ENCODE results near the gene KRTAP20-1. TPM values are rescaled to one million over a fixed set of nuclear protein-coding genes. Genes with fewer than 3 reads are reported as not detected.

KRTAP20-1 gene
- total RNA-seq, 5 donors from 2014 or later (not counting 1 experiment from before 2014, with no cell fraction given): not detected

DNA sequence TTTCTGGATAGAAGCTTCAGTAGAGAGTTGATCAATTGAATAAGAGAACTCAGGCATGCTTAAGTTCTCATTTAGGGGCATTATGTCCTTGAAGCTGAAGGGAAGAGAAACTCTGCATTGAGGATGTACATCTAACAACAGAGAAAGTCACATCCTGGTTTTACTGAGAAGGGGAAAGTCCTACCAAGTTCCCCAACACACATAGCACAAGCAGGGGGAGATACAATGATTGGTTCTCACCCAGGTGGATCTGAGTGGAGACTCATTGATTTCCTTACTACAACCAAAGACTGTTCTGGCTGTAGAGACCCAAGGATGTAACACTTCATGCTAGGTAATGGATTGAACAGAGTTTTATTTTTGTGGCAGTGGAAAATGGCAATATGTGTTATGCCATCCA lies 1.0 kb upstream of the KRTAP20-1 start:
- ChIA-PET CTCF (no interaction called here), POLR2A (no interaction called here)
- no peak overlapping the region for H3K4me3 ChIP-seq (ENCODE audit: control insufficient read depth in 1 of 2, extremely low read depth in 1 of 2, low read length in 1 of 2)
- ATAC-seq (replicated peaks in 1 of 4): no peak
- peaks cover 4 to 5% (median 4%) of the 10 kb centered on the region in 3 donors for H3K9me3 Mint-ChIP-seq
- H3K4me3 Mint-ChIP-seq: no peak overlapping the region
- H3K27ac Mint-ChIP-seq: no peak overlapping the region
- no peaks in the 10 kb centered on the region for H3K36me3 Mint-ChIP-seq
- H3K36me3 ChIP-seq (ENCODE audit: control insufficient read depth in 2 of 2, extremely low read depth in 1 of 2, insufficient read depth in 1 of 2, low read length in 1 of 2): no peaks in the 10 kb centered on the region
- H3K27me3 Mint-ChIP-seq: peaks cover 0 to 3% of the 10 kb centered on the region in 2 donors
- no peak overlapping the region for H3K27ac ChIP-seq (ENCODE audit: low read length)
- H3K27me3 ChIP-seq (replicated peaks in 1 of 2; ENCODE audit: control insufficient read depth in 2 of 2, extremely low read depth in 1 of 2, insufficient read depth in 2 of 2, low read length in 1 of 2): no peaks in the 10 kb centered on the region
- DNase-seq: no peak
- no peaks in the 10 kb centered on the region for H3K4me1 Mint-ChIP-seq
- H3K9me3 ChIP-seq: no peaks in the 10 kb centered on the region
- no peaks in the 10 kb centered on the region for H3K4me1 ChIP-seq (ENCODE audit: control insufficient read depth in 1 of 2, extremely low read depth in 1 of 2, insufficient read depth in 2 of 2, low read length in 2 of 2)

DNA sequence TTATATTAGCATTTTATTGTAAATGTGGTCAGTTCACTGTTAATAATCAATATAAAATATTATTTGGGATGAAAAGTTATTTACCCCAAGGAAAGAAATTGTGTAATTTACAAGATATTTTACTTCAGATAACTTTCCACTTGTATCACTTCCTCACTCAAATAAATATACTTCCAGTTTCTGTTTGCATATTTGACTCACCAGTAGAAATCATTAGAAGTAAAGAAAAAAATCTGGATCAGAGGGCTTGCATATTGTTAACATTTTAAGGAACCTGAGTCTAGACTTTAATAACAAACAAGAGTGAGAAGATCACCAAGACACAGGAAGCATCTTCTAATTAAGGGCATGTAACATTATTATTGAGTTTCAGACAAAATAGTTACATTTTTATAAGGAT lies 3.9 kb downstream of the KRTAP20-1 start:
- no peak overlapping the region for H3K4me3 Mint-ChIP-seq
- POLR2A ChIA-PET: no interaction called here

DNA sequence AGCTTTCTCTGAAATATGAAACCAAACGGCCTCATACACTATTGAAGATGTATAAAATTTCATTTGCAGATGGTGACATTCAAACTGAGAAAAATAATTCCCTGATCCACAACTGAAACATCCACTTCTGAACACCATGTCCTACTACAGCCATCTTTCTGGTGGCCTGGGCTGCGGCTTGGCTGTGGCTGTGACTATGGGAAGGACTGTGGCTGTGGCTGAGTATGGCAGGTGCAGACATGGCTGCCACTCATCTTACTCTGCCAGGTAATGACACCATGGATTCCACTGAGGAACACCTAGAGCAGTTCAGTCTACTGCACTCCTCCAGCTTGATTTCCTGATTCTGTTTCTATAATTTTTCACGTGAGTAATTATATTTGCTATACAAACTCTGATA lies 4.3 kb downstream of the KRTAP20-1 start, which contains the start of gene KRTAP20-4:
KRTAP20-4 (plus strand) TSS at position 106 of the 400 bp plus-strand sequence.
- no peaks in the 10 kb centered on the region for H3K27me3 ChIP-seq (replicated peaks in 1 of 2; ENCODE audit: control insufficient read depth in 2 of 2, extremely low read depth in 1 of 2, insufficient read depth in 2 of 2, low read length in 1 of 2)
- Mint-ChIP-seq H3K36me3 (no peaks in the 10 kb centered on the region), H3K4me1 (no peaks in the 10 kb centered on the region), H3K4me3 (no peak within 1 kb of the TSS), H3K27ac (no peak within 1 kb of the TSS), H3K9me3 (no peaks in the 10 kb centered on the region), H3K27me3 (no peaks in the 10 kb centered on the region)
- no peaks in the 10 kb centered on the region for H3K36me3 ChIP-seq (ENCODE audit: control insufficient read depth in 2 of 2, extremely low read depth in 1 of 2, insufficient read depth in 1 of 2, low read length in 1 of 2)
- WGBS (ENCODE audit: insufficient coverage): no CpG with 5 or more reads among the region's 3 CpGs
- no peak for DNase-seq
- H3K27ac ChIP-seq (ENCODE audit: low read length): no peak within 1 kb of the TSS
- ChIA-PET CTCF (no interaction called here), POLR2A (no interaction called here)
- H3K4me1 ChIP-seq (ENCODE audit: control insufficient read depth in 1 of 2, extremely low read depth in 1 of 2, insufficient read depth in 2 of 2, low read length in 2 of 2): no peaks in the 10 kb centered on the region
- no peak within 1 kb of the TSS for H3K4me3 ChIP-seq (ENCODE audit: control insufficient read depth in 1 of 2, extremely low read depth in 1 of 2, low read length in 1 of 2)
- no peak for ATAC-seq (replicated peaks in 1 of 4)
- no peaks in the 10 kb centered on the region for H3K9me3 ChIP-seq

More for the DNA sequence above, 3.9 kb downstream of the KRTAP20-1 start:
- H3K4me3 ChIP-seq (ENCODE audit: control insufficient read depth in 1 of 2, extremely low read depth in 1 of 2, low read length in 1 of 2): no peak overlapping the region
- H3K9me3 ChIP-seq: no peaks in the 10 kb centered on the region
- no peaks in the 10 kb centered on the region for H3K27me3 Mint-ChIP-seq
- H3K9me3 Mint-ChIP-seq: no peaks in the 10 kb centered on the region
- H3K27ac Mint-ChIP-seq: no peak overlapping the region
- H3K4me1 ChIP-seq (ENCODE audit: control insufficient read depth in 1 of 2, extremely low read depth in 1 of 2, insufficient read depth in 2 of 2, low read length in 2 of 2): no peaks in the 10 kb centered on the region
- ATAC-seq (replicated peaks in 1 of 4): no peak
- no peaks in the 10 kb centered on the region for H3K4me1 Mint-ChIP-seq
- no peaks in the 10 kb centered on the region for H3K27me3 ChIP-seq (replicated peaks in 1 of 2; ENCODE audit: control insufficient read depth in 2 of 2, extremely low read depth in 1 of 2, insufficient read depth in 2 of 2, low read length in 1 of 2)
- CTCF ChIA-PET: no interaction called here
- no peaks in the 10 kb centered on the region for H3K36me3 Mint-ChIP-seq
- no peak overlapping the region for H3K27ac ChIP-seq (ENCODE audit: low read length)
- no peaks in the 10 kb centered on the region for H3K36me3 ChIP-seq (ENCODE audit: control insufficient read depth in 2 of 2, extremely low read depth in 1 of 2, insufficient read depth in 1 of 2, low read length in 1 of 2)
- no peak for DNase-seq

DNA sequence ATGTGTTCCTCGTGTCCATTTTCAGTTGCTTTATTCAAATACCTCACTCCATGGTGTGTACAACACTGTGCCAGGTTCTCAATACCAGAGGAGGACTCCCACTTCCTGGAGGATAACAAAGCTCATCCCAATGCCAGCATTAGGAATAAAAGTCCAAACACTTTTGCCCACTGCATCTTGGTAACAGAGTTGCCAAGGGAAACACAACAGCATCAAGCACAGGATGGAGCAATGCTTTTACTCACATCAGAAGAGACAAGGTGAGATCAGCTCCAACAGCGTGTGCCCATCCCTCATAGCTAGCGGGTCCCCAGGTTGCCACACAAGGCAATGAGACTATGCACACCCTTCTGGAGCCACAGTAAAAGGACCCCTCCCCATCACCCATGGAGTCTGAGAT lies 7.1 kb downstream of the KRTAP20-1 start:
- ChIA-PET POLR2A (no interaction called here), CTCF (no interaction called here)
- Mint-ChIP-seq H3K9me3 (peaks cover 0 to 3% (median 0%) of the 10 kb centered on the region in 3 donors), H3K4me1 (no peaks in the 10 kb centered on the region), H3K36me3 (no peaks in the 10 kb centered on the region), H3K27me3 (no peaks in the 10 kb centered on the region), H3K27ac (no peak overlapping the region), H3K4me3 (no peak overlapping the region)
- ATAC-seq (replicated peaks in 1 of 4) (no peak), DNase-seq (no peak)
- Histone ChIP-seq H3K27ac (ENCODE audit: low read length) (no peak overlapping the region), H3K4me3 (ENCODE audit: control insufficient read depth in 1 of 2, extremely low read depth in 1 of 2, low read length in 1 of 2) (no peak overlapping the region), H3K36me3 (ENCODE audit: control insufficient read depth in 2 of 2, extremely low read depth in 1 of 2, insufficient read depth in 1 of 2, low read length in 1 of 2) (no peaks in the 10 kb centered on the region), H3K9me3 (peaks cover 2% of the 10 kb centered on the region), H3K27me3 (replicated peaks in 1 of 2; ENCODE audit: control insufficient read depth in 2 of 2, extremely low read depth in 1 of 2, insufficient read depth in 2 of 2, low read length in 1 of 2) (no peaks in the 10 kb centered on the region), H3K4me1 (ENCODE audit: control insufficient read depth in 1 of 2, extremely low read depth in 1 of 2, insufficient read depth in 2 of 2, low read length in 2 of 2) (no peaks in the 10 kb centered on the region)
- 67% methylated on average over 2 of the region's 3 CpGs for WGBS (ENCODE audit: insufficient coverage)

DNA sequence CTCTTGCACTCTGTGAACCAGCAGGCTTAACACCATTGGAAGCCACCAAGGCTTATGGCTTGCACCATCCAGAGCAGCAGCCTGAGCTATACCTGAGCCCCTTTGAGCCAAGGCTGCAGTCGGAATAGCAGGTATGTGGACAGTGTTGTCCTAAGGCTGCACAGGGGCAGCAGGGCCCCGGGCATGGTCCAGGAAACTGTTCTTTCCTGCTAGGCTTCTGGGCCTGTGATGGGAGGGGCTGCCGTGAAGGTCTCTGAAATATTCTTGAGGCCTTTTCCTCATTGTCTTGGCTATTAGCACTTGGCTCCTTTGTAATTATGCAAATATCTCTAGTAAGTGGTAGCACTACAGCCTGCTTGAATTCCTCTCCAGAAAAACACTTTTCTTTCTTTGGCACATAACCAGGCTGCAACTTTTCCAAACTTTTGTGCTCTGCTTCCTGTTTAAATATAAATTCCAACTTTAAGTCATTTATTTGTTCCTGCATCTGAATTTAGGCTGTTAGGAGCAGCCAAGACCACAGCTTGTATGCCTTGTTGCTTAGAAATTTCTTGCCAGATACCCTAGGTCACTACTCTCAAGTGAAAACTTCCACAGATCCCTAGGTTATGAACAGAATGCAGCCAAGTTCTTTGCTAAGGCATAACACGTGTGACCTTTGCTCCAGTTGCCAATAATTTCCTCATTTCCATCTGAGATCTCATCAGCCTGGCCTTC lies 9.4 kb downstream of the KRTAP20-1 start:
- Mint-ChIP-seq H3K4me1 (no peaks in the 10 kb centered on the region), H3K27ac (no peak overlapping the region), H3K27me3 (no peaks in the 10 kb centered on the region), H3K9me3 (peaks cover 0 to 3% (median 0%) of the 10 kb centered on the region in 3 donors), H3K4me3 (no peak overlapping the region), H3K36me3 (no peaks in the 10 kb centered on the region)
- no peaks in the 10 kb centered on the region for H3K27me3 ChIP-seq (replicated peaks in 1 of 2; ENCODE audit: control insufficient read depth in 2 of 2, extremely low read depth in 1 of 2, insufficient read depth in 2 of 2, low read length in 1 of 2)
- DNase-seq: no peak
- 64% methylated on average over 3 of the region's 4 CpGs for WGBS (ENCODE audit: insufficient coverage)
- no peak overlapping the region for H3K4me3 ChIP-seq (ENCODE audit: control insufficient read depth in 1 of 2, extremely low read depth in 1 of 2, low read length in 1 of 2)
- no peaks in the 10 kb centered on the region for H3K36me3 ChIP-seq (ENCODE audit: control insufficient read depth in 2 of 2, extremely low read depth in 1 of 2, insufficient read depth in 1 of 2, low read length in 1 of 2)
- no peak for ATAC-seq (replicated peaks in 1 of 4)
- POLR2A ChIA-PET: no interaction called here
- no peak overlapping the region for H3K27ac ChIP-seq (ENCODE audit: low read length)
- H3K9me3 ChIP-seq: peaks cover 2% of the 10 kb centered on the region
- CTCF ChIA-PET: interaction anchor here in 1 of 2 donors (0.6 kb wide), 1 partner anchor 457 kb away, joined by 3 read pairs; no protein-coding TSS in a partner anchor
- no peaks in the 10 kb centered on the region for H3K4me1 ChIP-seq (ENCODE audit: control insufficient read depth in 1 of 2, extremely low read depth in 1 of 2, insufficient read depth in 2 of 2, low read length in 2 of 2)

DNA sequence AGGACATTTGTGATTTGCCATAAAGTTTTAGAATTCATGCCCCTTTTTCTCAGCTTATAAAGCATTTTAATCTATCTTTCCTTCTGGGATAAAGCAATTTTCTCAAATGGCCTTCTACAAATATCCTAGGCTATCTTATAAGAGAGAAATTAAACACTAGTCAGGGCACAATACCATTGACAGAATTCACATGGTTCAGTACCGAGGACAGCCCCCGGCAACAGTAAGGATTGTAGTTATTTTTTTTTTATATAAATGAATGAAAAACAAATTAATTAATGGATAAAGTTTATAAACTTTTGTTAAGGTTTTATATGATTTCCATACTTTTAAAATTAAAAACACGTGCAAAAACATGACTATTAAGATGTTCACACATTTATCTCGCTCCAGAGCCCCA lies 11.9 kb downstream of the KRTAP20-1 start:
- no CpG with 5 or more reads among the region's 4 CpGs for WGBS (ENCODE audit: insufficient coverage)
- peaks cover 0 to 3% (median 0%) of the 10 kb centered on the region in 3 donors for H3K9me3 Mint-ChIP-seq
- no peak for ATAC-seq (replicated peaks in 1 of 4)

DNA sequence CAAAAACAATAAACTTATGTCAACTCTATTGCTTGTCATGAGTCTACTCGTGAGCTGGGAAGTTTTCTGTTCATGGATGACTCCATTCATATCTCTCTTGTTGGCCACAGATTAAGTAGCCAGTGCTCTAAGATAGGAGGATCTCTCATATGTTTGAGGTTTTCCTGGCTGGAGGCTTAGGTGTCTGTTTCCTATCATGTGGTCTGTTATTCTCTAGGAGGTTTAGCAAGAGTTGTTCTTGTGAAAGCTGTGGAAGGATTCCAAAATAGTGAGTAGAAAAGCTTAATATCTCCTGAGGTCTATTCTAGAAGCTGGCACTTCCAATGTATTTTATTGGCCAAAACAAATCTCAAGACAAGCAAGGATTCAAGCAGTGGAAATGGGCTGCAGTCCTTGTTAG lies 13.0 kb downstream of the KRTAP20-1 start:
- no peaks in the 10 kb centered on the region for H3K36me3 Mint-ChIP-seq
- ATAC-seq (replicated peaks in 1 of 4): no peak
- no peaks in the 10 kb centered on the region for H3K4me1 ChIP-seq (ENCODE audit: control insufficient read depth in 1 of 2, extremely low read depth in 1 of 2, insufficient read depth in 2 of 2, low read length in 2 of 2)
- CTCF ChIA-PET: no interaction called here
- POLR2A ChIA-PET: no interaction called here
- H3K4me3 ChIP-seq (ENCODE audit: control insufficient read depth in 1 of 2, extremely low read depth in 1 of 2, low read length in 1 of 2): no peak overlapping the region
- H3K27ac ChIP-seq (ENCODE audit: low read length): no peak overlapping the region
- peaks cover 0 to 3% (median 0%) of the 10 kb centered on the region in 3 donors for H3K9me3 Mint-ChIP-seq
- H3K4me3 Mint-ChIP-seq: no peak overlapping the region
- H3K36me3 ChIP-seq (ENCODE audit: control insufficient read depth in 2 of 2, extremely low read depth in 1 of 2, insufficient read depth in 1 of 2, low read length in 1 of 2): no peaks in the 10 kb centered on the region
- WGBS (ENCODE audit: insufficient coverage): no CpG with 5 or more reads among the region's 1 CpG
- no peaks in the 10 kb centered on the region for H3K4me1 Mint-ChIP-seq
- no peak for DNase-seq
- H3K27me3 Mint-ChIP-seq: peaks cover 0 to 6% of the 10 kb centered on the region in 2 donors
- peaks cover 2% of the 10 kb centered on the region for H3K9me3 ChIP-seq
- no peak overlapping the region for H3K27ac Mint-ChIP-seq
- H3K27me3 ChIP-seq (replicated peaks in 1 of 2; ENCODE audit: control insufficient read depth in 2 of 2, extremely low read depth in 1 of 2, insufficient read depth in 2 of 2, low read length in 1 of 2): no peaks in the 10 kb centered on the region

More for the DNA sequence above, 11.9 kb downstream of the KRTAP20-1 start:
- Histone ChIP-seq H3K4me3 (ENCODE audit: control insufficient read depth in 1 of 2, extremely low read depth in 1 of 2, low read length in 1 of 2) (no peak overlapping the region), H3K4me1 (ENCODE audit: control insufficient read depth in 1 of 2, extremely low read depth in 1 of 2, insufficient read depth in 2 of 2, low read length in 2 of 2) (no peaks in the 10 kb centered on the region), H3K27ac (ENCODE audit: low read length) (no peak overlapping the region), H3K36me3 (ENCODE audit: control insufficient read depth in 2 of 2, extremely low read depth in 1 of 2, insufficient read depth in 1 of 2, low read length in 1 of 2) (no peaks in the 10 kb centered on the region), H3K27me3 (replicated peaks in 1 of 2; ENCODE audit: control insufficient read depth in 2 of 2, extremely low read depth in 1 of 2, insufficient read depth in 2 of 2, low read length in 1 of 2) (no peaks in the 10 kb centered on the region), H3K9me3 (peaks cover 2% of the 10 kb centered on the region)
- no peaks in the 10 kb centered on the region for H3K36me3 Mint-ChIP-seq
- no peak overlapping the region for H3K27ac Mint-ChIP-seq
- POLR2A ChIA-PET: no interaction called here
- no peak for DNase-seq
- no peaks in the 10 kb centered on the region for H3K4me1 Mint-ChIP-seq
- CTCF ChIA-PET: no interaction called here
- H3K27me3 Mint-ChIP-seq: peaks cover 0 to 6% of the 10 kb centered on the region in 2 donors
- no peak overlapping the region for H3K4me3 Mint-ChIP-seq
